Activated naive CD4-positive, alpha-beta T cell treated with anti-CD3 and anti-CD28 coated beads, Interleukin-2, amount 50 U/mL, for 24 hours (primary cell): ENCODE results near the gene EEIG1.

Source experiments
- H3K27ac Mint-ChIP-seq: one replicate; pipeline ENCODE4 v1.8.0; 2021; ENCODE audit warnings: mild to moderate bottlenecking, mixed read lengths
- H3K27me3 Mint-ChIP-seq: one replicate; pipeline ENCODE4 v1.8.0; 2021; ENCODE audit warnings: mixed read lengths
- H3K36me3 Mint-ChIP-seq: one replicate; pipeline ENCODE4 v1.8.0; 2021; ENCODE audit warnings: mixed read lengths
- H3K4me1 Mint-ChIP-seq: one replicate; pipeline ENCODE4 v1.8.0; 2021; ENCODE audit warnings: mixed read lengths
- H3K4me3 Mint-ChIP-seq: one replicate; pipeline ENCODE4 v1.8.0; 2021; ENCODE audit warnings: mild to moderate bottlenecking, mixed read lengths
- H3K9me3 Mint-ChIP-seq: one replicate; pipeline ENCODE4 v1.8.0; 2021; ENCODE audit warnings: mixed read lengths

The EEIG1 gene

DNA sequence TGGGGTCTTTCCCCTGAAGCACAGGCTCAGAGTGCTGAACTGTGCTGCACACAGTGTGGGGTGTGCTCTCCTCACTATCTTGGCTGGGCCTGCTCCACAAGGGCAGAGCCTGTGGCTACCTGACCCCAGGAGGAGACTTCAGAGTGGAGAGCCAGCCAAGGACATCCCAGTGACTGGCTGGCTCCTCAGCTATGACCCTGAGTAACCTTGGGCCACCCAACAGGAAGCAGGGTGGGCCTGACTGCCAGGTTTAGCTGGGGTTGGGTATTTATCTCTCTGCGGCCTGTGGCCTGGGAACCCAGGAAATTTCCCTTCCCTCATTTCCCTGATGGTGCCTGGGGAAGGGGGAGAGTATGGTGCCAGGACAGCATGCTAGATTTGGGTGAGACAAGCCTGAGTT, 2.1 kb upstream of the EEIG1 start:
- peak overlapping the region; percentile 43 for H3K4me3 Mint-ChIP-seq
- H3K27me3 Mint-ChIP-seq = no peaks in the 10 kb centered on the region
- peaks cover 2% of the 10 kb centered on the region for H3K36me3 Mint-ChIP-seq
- peaks cover 47% of the 10 kb centered on the region for H3K4me1 Mint-ChIP-seq
- H3K27ac Mint-ChIP-seq = peak overlapping the region; percentile 96
- no peaks in the 10 kb centered on the region for H3K9me3 Mint-ChIP-seq

DNA sequence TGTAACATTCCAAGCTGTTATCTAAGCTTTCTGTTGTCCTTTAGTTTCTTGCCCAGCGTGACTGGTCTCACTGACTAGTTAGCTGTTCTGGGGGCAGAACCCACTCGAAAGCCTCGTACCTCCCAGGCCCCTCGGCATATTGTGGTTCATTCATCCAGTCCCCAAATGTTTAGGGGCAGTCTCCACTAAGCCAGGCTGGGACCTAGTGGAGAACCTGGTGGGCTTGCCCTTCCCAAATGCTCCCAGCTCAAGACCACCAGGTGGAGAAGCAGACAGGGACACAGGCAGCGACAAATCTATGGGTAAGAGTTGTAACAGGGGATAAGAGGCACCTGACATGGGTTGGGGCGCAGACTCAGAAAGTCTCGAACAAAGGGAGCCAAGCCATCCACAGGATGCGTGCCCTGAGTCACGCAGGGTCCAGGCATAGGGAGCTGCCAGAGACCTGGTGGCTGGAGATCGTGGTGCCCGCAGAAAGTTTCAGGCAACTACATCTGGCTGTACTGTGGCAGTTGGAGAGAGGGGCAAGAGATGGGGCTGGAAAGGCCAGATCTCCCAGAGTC, 851 bp upstream of the EEIG1 start:
- peaks cover 43% of the 10 kb centered on the region for H3K4me1 Mint-ChIP-seq
- H3K27me3 Mint-ChIP-seq = no peaks in the 10 kb centered on the region
- no peaks in the 10 kb centered on the region for H3K9me3 Mint-ChIP-seq
- H3K27ac Mint-ChIP-seq = peak overlapping the region; percentile 98
- peaks cover 2% of the 10 kb centered on the region for H3K36me3 Mint-ChIP-seq
- H3K4me3 Mint-ChIP-seq = peak overlapping the region; percentile 84

DNA sequence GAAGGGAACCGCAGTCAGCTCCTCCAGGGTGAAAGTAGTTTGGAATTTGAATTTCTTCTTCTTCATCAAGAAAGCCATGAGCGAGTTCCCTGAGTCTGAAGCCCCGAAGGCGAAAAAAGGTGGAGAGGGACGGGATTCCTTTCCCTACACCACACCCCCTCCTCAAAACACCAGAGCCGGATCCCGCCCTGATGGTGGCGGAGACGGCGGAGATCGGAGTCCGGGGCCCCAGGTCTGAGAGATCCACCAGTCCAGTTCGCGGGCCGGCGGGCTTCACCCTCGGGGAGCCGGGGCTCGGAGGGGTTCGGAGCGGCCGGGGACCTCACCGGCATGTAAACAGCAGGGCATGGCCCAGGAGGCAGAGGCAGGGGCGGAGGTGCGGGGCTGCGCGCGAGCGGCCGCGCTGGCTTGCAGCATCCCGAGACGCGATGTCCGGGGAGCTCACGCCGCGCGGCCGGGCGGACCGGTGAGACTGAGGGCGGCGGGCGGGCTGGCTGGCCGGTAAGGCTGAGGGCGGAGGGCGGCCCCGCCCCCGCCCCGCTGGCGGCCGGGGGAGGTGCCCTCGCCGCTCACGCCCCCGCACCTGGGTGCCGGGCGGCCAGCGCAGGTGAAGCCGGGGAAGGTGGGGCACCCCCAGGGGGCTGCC, 606 bp downstream of the EEIG1 start:
- Mint-ChIP-seq H3K27me3 (no peaks in the 10 kb centered on the region), H3K36me3 (peaks cover 2% of the 10 kb centered on the region), H3K9me3 (no peaks in the 10 kb centered on the region), H3K4me1 (peaks cover 56% of the 10 kb centered on the region), H3K27ac (peak overlapping the region; percentile 85), H3K4me3 (peak overlapping the region; percentile 96)

DNA sequence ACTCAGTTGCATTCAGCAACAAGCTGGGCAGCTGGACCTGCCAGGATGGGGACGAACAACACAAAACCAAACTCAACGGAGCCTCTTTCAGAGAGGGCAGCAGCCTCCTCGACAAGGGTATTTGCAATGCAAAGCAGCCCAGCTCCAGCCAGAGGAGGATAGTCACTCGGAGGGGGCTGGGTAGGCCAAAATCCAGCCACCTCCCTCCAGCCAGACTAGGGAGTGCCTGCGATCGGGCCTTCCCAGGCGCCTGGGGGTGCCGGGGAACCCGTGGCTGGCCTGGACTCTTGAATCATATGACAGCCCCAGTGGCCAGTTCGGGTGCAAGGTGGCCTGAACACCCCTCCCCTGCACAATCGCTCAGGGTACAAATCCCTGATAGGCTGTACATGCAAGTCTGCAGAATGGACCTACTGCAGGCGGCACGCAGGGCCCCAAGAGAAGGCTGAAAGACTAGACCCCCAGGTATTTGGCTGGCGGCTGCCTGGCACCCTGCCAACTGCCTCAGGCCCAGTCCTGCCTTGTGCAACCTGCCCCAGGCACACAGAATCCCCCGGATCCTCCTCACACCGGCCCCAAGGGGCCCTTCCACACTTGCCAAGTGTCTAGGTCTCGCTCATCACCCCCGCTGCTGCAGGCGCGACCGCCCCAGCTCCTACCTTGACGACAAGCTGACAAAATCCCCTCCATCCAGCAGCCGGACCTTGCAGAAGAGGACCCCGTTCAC, 1.3 kb downstream of the EEIG1 start:
- Mint-ChIP-seq H3K27me3 (no peaks in the 10 kb centered on the region), H3K9me3 (no peaks in the 10 kb centered on the region), H3K4me3 (peak overlapping the region; percentile 96), H3K36me3 (peaks cover 2% of the 10 kb centered on the region), H3K27ac (peak overlapping the region; percentile 91), H3K4me1 (peaks cover 53% of the 10 kb centered on the region)

DNA sequence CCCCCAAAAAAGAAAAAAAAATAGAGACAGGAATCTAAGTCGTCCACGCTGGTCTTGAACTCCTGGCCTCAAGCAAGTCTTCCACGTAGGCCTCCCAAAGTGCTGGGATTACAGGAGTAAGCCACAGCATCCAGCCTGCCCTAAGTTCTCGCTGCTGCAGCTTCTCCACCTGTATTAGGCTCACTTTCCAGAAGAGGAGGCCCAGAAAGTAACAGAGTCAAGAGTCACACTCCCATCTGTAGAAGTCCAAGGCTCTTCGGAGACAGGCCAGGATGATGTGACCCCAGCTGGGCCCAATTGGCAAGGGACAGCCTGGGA, 1.8 kb downstream of the EEIG1 start:
- Mint-ChIP-seq H3K4me1 (peaks cover 56% of the 10 kb centered on the region), H3K27me3 (no peaks in the 10 kb centered on the region), H3K36me3 (peaks cover 2% of the 10 kb centered on the region), H3K27ac (peak overlapping the region; percentile 91), H3K4me3 (peak overlapping the region; percentile 96), H3K9me3 (no peaks in the 10 kb centered on the region)

DNA sequence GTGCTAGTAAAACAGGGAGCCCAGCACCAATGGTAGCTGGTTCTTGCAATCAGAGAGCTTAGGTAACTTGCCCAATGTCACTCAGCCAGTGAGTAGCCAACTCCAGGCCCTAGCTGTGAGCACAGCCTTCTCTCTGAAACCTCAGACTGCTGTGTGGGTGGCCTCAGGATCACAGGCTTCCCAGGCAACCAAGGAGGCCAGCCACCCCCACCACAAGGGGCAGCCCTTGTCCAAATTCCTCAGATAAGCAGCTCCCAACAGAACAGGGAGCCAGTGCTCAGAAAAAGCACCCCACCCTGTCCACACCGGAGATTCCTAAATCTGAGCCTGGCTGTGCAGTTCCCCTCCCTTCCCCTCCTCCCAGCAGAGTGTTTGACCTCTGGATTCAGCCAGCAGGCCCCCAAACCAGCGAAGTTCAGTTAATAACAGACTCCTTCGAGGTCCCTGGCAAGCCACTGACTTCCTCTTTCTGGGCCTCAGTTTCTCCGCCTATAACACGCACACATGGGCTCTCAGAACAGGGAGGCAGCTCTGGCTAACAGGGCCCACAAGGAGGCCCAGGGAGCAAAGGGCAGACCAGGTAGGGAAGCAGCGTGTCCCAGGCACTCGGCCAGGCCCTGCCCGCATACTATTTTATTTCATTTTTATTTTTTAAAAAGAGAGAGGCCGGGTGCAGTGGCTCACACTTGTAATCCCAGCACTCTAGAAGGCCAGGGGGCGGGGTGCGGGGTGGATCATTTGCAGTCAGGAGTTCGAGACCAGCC, 2.7 kb downstream of the EEIG1 start:
- Mint-ChIP-seq H3K9me3 (no peaks in the 10 kb centered on the region), H3K27ac (peak overlapping the region; percentile 84), H3K4me1 (peaks cover 53% of the 10 kb centered on the region), H3K27me3 (no peaks in the 10 kb centered on the region), H3K4me3 (peak overlapping the region; percentile 96), H3K36me3 (peaks cover 2% of the 10 kb centered on the region)

DNA sequence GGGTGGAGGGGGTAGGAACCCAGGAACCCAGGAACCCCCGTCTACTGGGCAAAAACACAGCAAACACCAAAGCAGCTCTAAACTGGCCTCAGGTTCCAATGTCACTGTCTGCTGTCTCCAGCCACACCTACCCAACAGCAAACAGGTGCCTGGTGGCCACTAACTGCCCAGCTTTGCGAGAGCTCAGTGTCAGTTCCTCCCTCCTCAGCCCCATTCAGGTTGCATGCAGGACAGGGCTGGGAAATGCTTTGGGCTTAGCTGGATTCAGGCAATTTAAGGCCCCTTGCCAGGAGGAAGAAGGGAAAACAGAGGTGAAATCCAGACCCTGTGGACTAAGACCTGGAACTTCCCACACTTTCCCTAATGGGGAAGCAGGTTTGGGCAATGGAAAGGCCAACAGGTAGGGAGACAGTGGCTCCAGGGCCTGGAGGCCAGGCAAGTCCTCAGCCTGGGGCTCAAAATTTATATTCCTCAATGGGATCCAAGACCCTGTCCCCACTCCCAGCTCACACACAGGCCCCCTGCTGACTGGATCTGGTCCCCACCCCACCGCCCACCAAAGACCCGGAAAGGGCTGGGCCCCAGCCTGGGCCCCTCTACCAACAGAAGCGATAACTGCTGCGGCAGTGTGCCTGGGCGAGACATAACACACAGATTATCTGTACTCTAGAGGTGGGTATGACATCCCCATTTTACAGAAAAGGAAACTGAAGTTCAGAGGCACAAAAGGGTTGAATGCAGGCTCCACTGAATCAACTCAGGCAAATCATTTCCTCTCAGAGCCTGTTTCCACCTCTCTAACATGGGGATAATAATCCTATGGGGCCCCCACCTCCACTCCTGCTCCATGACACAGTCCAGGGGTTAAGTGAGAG, 3.5 kb downstream of the EEIG1 start:
- Mint-ChIP-seq H3K36me3 (peaks cover 2% of the 10 kb centered on the region), H3K27me3 (no peaks in the 10 kb centered on the region), H3K9me3 (no peaks in the 10 kb centered on the region), H3K27ac (peak overlapping the region; percentile 84), H3K4me3 (peak overlapping the region; percentile 96), H3K4me1 (peaks cover 53% of the 10 kb centered on the region)

DNA sequence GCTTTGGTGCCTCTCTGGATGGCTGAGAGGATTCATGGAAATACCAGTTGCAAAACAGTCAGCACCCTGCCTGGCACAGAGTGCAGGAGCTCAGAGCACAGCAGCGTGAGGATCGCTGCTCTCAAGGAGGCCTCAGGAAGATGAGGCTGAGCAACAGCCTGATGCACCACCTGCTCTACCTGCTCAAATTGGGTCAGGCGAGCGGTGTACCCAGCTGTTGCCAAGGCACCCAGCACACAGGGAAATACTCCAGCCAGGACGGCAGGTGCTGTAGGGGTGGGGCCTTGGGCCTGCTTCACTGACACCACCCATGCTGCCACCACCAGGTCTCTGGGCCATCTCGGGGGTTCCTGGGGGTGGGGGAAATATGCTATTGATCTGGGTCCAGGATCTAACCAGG, 4.3 kb downstream of the EEIG1 start:
- no peaks in the 10 kb centered on the region for H3K27me3 Mint-ChIP-seq
- H3K4me1 Mint-ChIP-seq = peaks cover 53% of the 10 kb centered on the region
- no peaks in the 10 kb centered on the region for H3K9me3 Mint-ChIP-seq
- H3K36me3 Mint-ChIP-seq = peaks cover 2% of the 10 kb centered on the region
- peak overlapping the region; percentile 98 for H3K27ac Mint-ChIP-seq
- H3K4me3 Mint-ChIP-seq = peak overlapping the region; percentile 96

DNA sequence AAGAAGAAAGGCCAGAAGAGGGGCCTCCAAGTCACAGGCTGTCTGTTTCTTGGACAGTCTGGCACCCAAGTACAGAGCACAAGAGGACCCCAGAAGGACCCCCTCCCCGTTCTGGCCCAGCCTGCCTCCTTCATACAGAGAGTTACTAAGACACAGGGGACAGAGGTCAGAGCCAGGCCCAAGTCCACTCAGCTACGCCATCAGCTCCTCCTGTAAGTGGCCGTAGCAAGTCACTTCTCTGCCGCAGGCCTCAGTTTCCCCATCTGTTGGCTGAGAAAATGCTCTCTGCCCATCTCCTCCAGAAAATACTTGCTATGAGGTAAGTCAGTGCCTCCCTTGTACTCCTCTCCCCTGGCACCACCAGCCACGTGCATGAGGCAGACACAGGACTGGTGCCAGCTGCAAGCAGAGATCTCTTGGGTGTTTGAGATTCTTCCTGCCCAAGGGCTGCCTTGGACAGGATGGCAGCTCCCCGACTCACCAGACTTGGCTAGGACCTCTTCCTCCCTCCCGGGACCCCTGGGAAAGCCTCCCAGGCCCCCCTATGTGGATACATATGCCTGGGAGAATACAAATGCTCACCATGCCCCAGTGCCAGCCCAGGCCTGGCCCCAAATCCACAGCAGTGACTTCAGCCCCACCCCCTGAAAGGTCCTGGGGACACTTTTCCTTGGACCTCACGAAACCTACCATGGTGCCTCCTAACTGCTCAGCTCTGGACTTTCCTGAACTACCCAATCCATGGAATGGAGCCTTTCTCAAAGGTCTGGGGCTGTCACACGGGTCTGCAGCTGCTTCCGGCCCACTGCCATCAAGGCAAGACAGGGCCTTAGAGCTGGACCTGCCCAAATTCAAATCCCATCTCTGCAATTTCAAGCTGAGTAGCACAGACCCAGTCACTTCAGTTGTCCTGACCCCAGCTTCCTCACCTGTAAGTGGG, 5.1 kb downstream of the EEIG1 start:
- Mint-ChIP-seq H3K4me1 (peaks cover 58% of the 10 kb centered on the region), H3K27ac (peak overlapping the region; percentile 98), H3K4me3 (peak overlapping the region; percentile 96), H3K36me3 (peaks cover 2% of the 10 kb centered on the region), H3K9me3 (no peaks in the 10 kb centered on the region), H3K27me3 (no peaks in the 10 kb centered on the region)

DNA sequence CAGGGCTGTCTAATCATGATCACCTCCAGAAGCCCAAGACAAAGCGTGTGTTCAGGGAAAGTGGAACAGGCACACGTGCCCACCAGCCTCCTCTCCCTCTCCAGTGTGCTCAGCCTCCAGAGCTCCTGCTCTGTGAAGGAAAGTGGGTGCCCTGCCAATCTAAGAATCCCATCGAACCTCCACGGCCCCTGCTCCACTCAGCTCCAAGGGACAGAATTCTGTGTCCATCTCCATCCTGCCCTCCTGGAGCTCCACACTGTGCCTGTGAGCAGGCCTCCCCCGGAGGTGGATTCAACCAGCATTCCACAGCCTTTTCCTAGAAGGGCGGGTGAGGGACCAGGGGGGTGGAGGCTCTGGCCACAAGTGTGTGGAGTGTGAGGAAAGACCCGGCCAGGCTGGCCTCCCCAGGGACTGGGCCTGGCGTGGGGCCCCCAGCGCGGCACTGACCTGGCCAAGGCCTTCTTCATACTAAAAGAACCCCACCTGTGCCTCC, 6.0 kb downstream of the EEIG1 start:
- H3K4me1 Mint-ChIP-seq = peaks cover 66% of the 10 kb centered on the region
- peak overlapping the region; percentile 96 for H3K4me3 Mint-ChIP-seq
- no peaks in the 10 kb centered on the region for H3K9me3 Mint-ChIP-seq
- H3K27ac Mint-ChIP-seq = peak overlapping the region; percentile 98
- H3K36me3 Mint-ChIP-seq = peaks cover 2% of the 10 kb centered on the region
- no peaks in the 10 kb centered on the region for H3K27me3 Mint-ChIP-seq

DNA sequence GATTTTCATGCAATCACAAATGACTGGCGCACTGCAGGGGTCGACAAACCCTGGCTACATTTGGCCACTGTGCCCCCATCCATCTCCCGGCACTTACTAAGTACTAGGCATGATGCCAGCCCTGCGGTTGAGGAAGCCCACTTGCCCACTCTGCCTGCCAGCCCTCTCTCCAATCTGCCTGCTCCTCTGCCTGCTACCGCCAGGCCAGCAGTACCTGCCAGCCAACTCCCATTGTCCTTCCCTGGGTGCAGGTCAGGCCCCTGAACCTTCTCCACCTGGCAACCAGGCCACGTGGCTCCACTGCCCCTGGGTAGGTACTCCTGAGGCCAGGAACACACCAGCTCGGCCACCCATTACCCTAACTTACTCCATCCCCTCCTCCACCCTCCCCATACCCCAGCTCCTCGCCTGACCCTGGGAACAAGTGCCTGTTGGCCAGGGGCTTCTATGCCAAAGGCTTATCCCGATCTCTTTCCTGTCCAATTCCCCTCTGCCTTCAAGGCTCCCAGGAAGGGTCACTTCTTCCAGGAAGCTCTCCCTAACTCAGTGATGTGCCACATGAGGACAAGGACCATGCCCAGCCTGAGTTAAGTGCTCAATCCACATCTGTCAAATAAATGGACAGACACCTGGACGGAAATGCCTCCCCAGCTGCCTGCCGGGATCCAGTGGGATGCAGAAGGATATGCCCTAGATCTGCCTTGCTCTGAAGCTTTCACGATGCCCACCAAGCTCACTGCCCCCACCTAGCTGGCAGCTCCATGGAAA, 6.6 kb downstream of the EEIG1 start:
- Mint-ChIP-seq H3K9me3 (no peaks in the 10 kb centered on the region), H3K27ac (peak overlapping the region; percentile 98), H3K36me3 (peaks cover 2% of the 10 kb centered on the region), H3K4me1 (peaks cover 73% of the 10 kb centered on the region), H3K4me3 (peak overlapping the region; percentile 96), H3K27me3 (no peaks in the 10 kb centered on the region)

DNA sequence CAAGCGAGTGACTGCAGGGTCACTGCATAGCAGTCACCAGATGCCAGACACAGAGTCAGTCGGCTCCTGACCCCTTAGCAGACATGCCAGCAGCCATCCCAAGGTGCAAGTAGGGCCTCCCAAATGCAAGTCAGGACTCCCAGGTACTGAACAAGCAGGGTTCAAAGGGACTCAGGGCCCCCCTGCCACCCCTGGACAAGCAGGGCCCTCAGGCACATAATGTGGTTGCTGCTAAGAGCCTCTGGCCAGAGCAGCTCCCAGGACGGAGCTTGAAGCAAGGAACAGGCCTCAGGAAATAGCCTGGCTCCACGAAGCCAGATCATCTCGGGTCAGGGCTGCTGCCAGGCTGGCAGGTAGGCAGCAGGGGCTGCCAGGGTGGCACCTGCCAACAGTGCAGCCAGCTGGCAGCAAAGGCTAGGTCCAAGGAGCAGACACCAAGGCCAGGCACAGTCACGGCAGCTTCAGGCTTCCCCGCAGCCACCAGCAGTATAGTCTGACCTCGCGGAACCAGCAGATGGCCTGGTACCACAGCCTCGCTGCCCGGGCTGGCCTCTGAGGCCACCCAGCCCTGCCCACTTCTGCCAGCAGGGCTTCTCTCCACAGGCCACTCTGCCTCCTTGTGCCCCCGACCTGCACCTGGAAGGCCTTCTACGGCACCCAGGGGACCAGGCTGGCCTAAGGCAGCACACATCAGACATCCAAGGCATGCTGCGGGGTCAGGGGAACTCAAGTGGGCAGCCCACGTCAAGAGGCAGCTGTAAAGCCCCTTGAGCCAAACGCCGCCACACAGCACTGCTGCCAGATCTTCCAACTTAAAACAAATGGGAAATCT, 7.4 kb downstream of the EEIG1 start:
- Mint-ChIP-seq H3K9me3 (no peaks in the 10 kb centered on the region), H3K4me1 (peaks cover 81% of the 10 kb centered on the region), H3K4me3 (peak overlapping the region; percentile 96), H3K36me3 (no peaks in the 10 kb centered on the region), H3K27ac (peak overlapping the region; percentile 98), H3K27me3 (no peaks in the 10 kb centered on the region)
